Mesothelial cell of epicardium (in vitro differentiated cells): ENCODE results near the gene DZANK1. TPM values are rescaled to one million over a fixed set of nuclear protein-coding genes. Genes with fewer than 3 reads are reported as not detected.
"Not testable (repeated sequence)": the region's sequence is repeated elsewhere in the genome, so short reads cannot be mapped to it uniquely, and the experiment has no call there.

Experiments used
- DNase-seq, 2 experiments: peaks; one replicate each; pipeline ENCODE4 v3.0.0; 2021; ENCODE audit warnings: low spot score in 2 of 2; ENCODE audit not compliant: unreplicated experiment in 2 of 2
- H3K27ac Mint-ChIP-seq: 2 replicates; pipeline ENCODE4 v1.8.0; 2021; ENCODE audit warnings: mixed read lengths
- H3K27me3 Mint-ChIP-seq: 2 replicates; pipeline ENCODE4 v1.8.0; 2021; ENCODE audit warnings: low read depth, mixed read lengths
- H3K36me3 Mint-ChIP-seq: 2 replicates; pipeline ENCODE4 v1.8.0; 2021; ENCODE audit warnings: mixed read lengths
- H3K4me1 Mint-ChIP-seq: 2 replicates; pipeline ENCODE4 v1.8.0; 2021; ENCODE audit warnings: mixed read lengths
- H3K4me3 Mint-ChIP-seq: 2 replicates; pipeline ENCODE4 v1.8.0; 2021; ENCODE audit warnings: mild to moderate bottlenecking, moderate library complexity, mixed read lengths
- H3K9me3 Mint-ChIP-seq: 2 replicates; pipeline ENCODE4 v1.8.0; 2021; ENCODE audit warnings: mixed read lengths
- microRNA-seq: library from miRNA; unstranded; fragments of <30 nt; microRNA quantifications from one replicate; pipeline ENCODE4 v1.2.0, GENCODE V29; 2021; ENCODE audit warnings: inconsistent platforms, mixed read lengths
- total RNA-seq: library from RNA; stranded (reverse); gene quantifications from 3 replicates; pipeline ENCODE4 v1.2.1, GENCODE V29; 2021
- TF ChIP-seq, protein P1 (sequence below): fragments of 200-600 bp; sonication (generic); IDR thresholded peaks from one replicate; pipeline ENCODE4 v1.5.0; 2021; ENCODE audit warnings: antibody characterized with exemption; ENCODE audit not compliant: unreplicated experiment

DZANK1 gene
- total RNA-seq, 1 donor from 2014 or later = 7.2 TPM

DNA sequence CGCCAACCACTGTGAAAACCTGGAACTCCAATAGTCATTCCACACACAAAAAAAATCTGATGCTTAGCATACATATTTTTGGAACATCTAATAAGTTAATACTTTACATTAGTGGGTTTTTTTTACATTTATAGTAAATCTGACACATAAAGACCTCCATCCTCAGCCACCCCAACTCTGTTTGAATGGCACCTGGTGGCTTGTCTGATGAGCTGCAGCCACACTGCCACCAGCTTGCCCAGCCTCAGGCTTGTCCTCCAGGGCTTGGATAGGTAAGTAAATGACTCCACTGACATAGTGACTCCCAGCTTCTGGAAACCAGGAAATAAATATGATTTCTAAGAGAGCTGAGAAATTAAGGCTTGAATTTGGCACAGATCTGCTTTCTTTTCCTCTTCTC, 107.0 kb downstream of the DZANK1 start:
- Mint-ChIP-seq H3K36me3 (peaks cover 2% of the 10 kb centered on the region), H3K9me3 (peaks cover 15% of the 10 kb centered on the region), H3K27ac (no peak overlapping the region), H3K4me1 (peaks cover 2% of the 10 kb centered on the region), H3K4me3 (no peak overlapping the region), H3K27me3 (peaks cover 9% of the 10 kb centered on the region)
- no peak for DNase-seq
- TF ChIP-seq, protein P1, sequence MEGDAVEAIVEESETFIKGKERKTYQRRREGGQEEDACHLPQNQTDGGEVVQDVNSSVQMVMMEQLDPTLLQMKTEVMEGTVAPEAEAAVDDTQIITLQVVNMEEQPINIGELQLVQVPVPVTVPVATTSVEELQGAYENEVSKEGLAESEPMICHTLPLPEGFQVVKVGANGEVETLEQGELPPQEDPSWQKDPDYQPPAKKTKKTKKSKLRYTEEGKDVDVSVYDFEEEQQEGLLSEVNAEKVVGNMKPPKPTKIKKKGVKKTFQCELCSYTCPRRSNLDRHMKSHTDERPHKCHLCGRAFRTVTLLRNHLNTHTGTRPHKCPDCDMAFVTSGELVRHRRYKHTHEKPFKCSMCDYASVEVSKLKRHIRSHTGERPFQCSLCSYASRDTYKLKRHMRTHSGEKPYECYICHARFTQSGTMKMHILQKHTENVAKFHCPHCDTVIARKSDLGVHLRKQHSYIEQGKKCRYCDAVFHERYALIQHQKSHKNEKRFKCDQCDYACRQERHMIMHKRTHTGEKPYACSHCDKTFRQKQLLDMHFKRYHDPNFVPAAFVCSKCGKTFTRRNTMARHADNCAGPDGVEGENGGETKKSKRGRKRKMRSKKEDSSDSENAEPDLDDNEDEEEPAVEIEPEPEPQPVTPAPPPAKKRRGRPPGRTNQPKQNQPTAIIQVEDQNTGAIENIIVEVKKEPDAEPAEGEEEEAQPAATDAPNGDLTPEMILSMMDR = no peak

DNA sequence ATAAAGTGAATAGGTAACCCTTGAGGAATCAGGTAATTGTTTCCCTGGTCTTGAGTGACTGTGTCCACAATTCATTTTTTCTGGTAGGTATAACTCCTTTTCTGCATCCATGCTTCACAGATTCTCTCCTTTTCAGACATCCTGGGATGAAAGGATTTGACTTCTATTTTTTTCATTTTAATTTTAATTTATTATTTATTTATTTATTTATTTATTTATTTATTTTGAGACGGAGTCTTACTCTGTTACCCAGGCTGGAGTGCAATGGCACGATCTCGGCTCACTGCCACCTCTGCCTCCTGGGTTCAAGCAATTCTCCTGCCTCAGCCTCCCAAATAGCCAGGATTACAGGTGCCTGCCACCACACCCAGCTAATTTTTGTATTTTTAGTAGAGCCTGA, 117.1 kb downstream of the DZANK1 start:
- not testable (repeated sequence) for H3K4me1 Mint-ChIP-seq, H3K27ac Mint-ChIP-seq, H3K4me3 Mint-ChIP-seq, H3K36me3 Mint-ChIP-seq, H3K9me3 Mint-ChIP-seq, DNase-seq
- peaks cover 18% of the 10 kb centered on the region for H3K27me3 Mint-ChIP-seq

Small RNA genes within 50 kb of the gene (microRNA-seq; reads per million reads assigned to microRNA genes)
- gene MIR3192 = 1.2 reads per million

Other genes with a start within 250 kb of the DZANK1 start
- 23.7 to 25.4 TPM (median 24.3 TPM) in 3 replicates for gene ZNF133, start 178.5 kb downstream of the DZANK1 start, total RNA-seq
- gene POLR3F, start 360 bp upstream of the DZANK1 start, total RNA-seq = 12.2 to 13.5 TPM (median 13.0 TPM) in 3 replicates
- 19.2 to 22.0 TPM (median 20.6 TPM) in 3 replicates for gene RBBP9, start 30.2 kb upstream of the DZANK1 start, total RNA-seq
- gene SEC23B, start 40.9 kb upstream of the DZANK1 start, total RNA-seq = 33.1 to 38.0 TPM (median 35.2 TPM) in 3 replicates
- gene SMIM26, start 100.4 kb upstream of the DZANK1 start, total RNA-seq = 64.2 to 65.3 TPM (median 64.8 TPM) in 3 replicates
- gene DTD1, start 121.0 kb upstream of the DZANK1 start, total RNA-seq = 22.2 to 25.7 TPM (median 23.7 TPM) in 3 replicates